Upper lobe of left lung (tissue), 6 donors: ENCODE measurements around the gene BMX. TPM values are rescaled to one million over a fixed set of nuclear protein-coding genes. Genes with fewer than 3 reads are reported as not detected.

Experiments used
- ATAC-seq, 2 donors: fragments of 200-7000 bp; cut with Tn5 transposase; one replicate each; pipeline ENCODE4 v1.9.1; 2022; ENCODE audit warnings: mild to moderate bottlenecking in 2 of 2, moderate library complexity in 2 of 2; ENCODE audit not compliant: low FRiP score in 2 of 2
- DNase-seq, 2 donors: peaks; one replicate each; pipeline ENCODE4 v3.0.0-alpha.2; 2019 to 2020
- H3K27ac ChIP-seq, 4 donors: fragments of 200-600 bp; sonication (generic); one replicate each; pipeline ENCODE4 v1.5.1; 2016 to 2019
- H3K27me3 ChIP-seq, 4 donors: fragments of 200-600 bp; sonication (generic); one replicate each; pipeline ENCODE4 v1.5.1; 2017 to 2019
- H3K36me3 ChIP-seq, 4 donors: fragments of 200-600 bp; sonication (generic); one replicate each; pipeline ENCODE4 v1.5.1; 2016 to 2019
- H3K4me1 ChIP-seq, 4 donors: fragments of 200-600 bp; sonication (generic); one replicate each; pipeline ENCODE4 v1.5.1; 2018 to 2019
- H3K4me3 ChIP-seq, 4 donors: fragments of 200-600 bp; sonication (generic); one replicate each; pipeline ENCODE4 v1.5.1; 2017 to 2019; ENCODE audit warnings: mild to moderate bottlenecking in 2 of 4, moderate library complexity in 1 of 4
- H3K9me3 ChIP-seq, 4 donors: fragments of 200-600 bp; sonication (generic); one replicate each; pipeline ENCODE4 v1.5.1; 2018 to 2019
- CTCF ChIP-seq, 6 experiments: fragments of 450-650 bp in 4 of 6; fragments of 200-600 bp in 2 of 6; sonication (generic) in 2 of 6; IDR thresholded peaks; one replicate each; pipeline ENCODE4 v1.5.1; 2016 to 2019; ENCODE audit warnings: antibody characterized with exemption in 6 of 6
- EP300 ChIP-seq, 4 donors: sonication (generic); formaldehyde crosslinking; IDR thresholded peaks; one replicate each; pipeline ENCODE4 v1.5.1; 2017; ENCODE audit warnings: antibody characterized with exemption in 4 of 4, control low read depth in 2 of 4
- POLR2A ChIP-seq, 4 donors: fragments of 450-650 bp; IDR thresholded peaks; one replicate each; pipeline ENCODE4 v1.5.1; 2016 to 2017; ENCODE audit warnings: antibody characterized with exemption in 4 of 4, mild to moderate bottlenecking in 2 of 4
- POLR2AphosphoS5 ChIP-seq, 2 donors: sonication (generic); formaldehyde crosslinking; IDR thresholded peaks; one replicate each; pipeline ENCODE4 v1.5.1; 2017; ENCODE audit warnings: antibody characterized with exemption in 2 of 2
- WGBS, 2 donors: methylation state at CpG; one replicate each; pipeline ENCODE4 v1.1.5; 2017 to 2018; 5-methylcytosine and 5-hydroxymethylcytosine counted together
- total RNA-seq, 6 donors: library from RNA; depleted of rRNA in 4 of 6; stranded (reverse); fragments of >200 nt in 4 of 6; gene quantifications; one replicate each; pipeline versions ENCODE4 v1.1.0 to v1.2.1, GENCODE V29; 2016 to 2021
- donor health status: DM: no; HTN: no; CAD: no; lungs with moderate emphysema.
- donor health status: DM: no; HTN: yes; CAD: no; lungs with severe emphysema.

The BMX gene
- total RNA-seq, 6 donors from 2014 or later: 1.3 to 4.2 (median 3.6) TPM; not detected in 2

- Histone ChIP-seq H3K9me3 (no peaks in the 10 kb centered on the region), H3K4me1 (peaks cover 0 to 4% (median 0%) of the 10 kb centered on the region in 4 donors), H3K4me3 (no peak overlapping the region), H3K27ac (peak overlapping the region in 1 of 4 donors; percentile 11), H3K27me3 (no peaks in the 10 kb centered on the region), H3K36me3 (no peaks in the 10 kb centered on the region)
- DNase-seq: no peak
- no peak for TF ChIP-seq POLR2AphosphoS5 (IDR thresholded peaks at IDR 0.05)
- TF ChIP-seq CTCF (IDR thresholded peaks at IDR 0.05): no peak
- no peak for TF ChIP-seq EP300 (IDR thresholded peaks at IDR 0.05)
- no peak for TF ChIP-seq POLR2A (IDR thresholded peaks at IDR 0.05)
- WGBS, 2 donors: 71 to 82% methylated on average over 5 of the region's 5 CpGs
- no peak for ATAC-seq
Measured at GRCh38 chrX:15475021-15475420, 25.6 kb upstream of the BMX start.

GRCh38 chrX:15475486-15475885, 25.1 kb upstream of the BMX start:
- Histone ChIP-seq H3K27ac (peak overlapping the region in 1 of 4 donors; percentile 11), H3K9me3 (no peaks in the 10 kb centered on the region), H3K4me1 (peaks cover 0 to 4% (median 0%) of the 10 kb centered on the region in 4 donors), H3K36me3 (no peaks in the 10 kb centered on the region), H3K27me3 (no peaks in the 10 kb centered on the region), H3K4me3 (no peak overlapping the region)
- WGBS, 2 donors: 68 to 86% methylated on average over 4 of the region's 4 CpGs
- TF ChIP-seq POLR2A (IDR thresholded peaks at IDR 0.05) (no peak), CTCF (IDR thresholded peaks at IDR 0.05) (no peak), POLR2AphosphoS5 (IDR thresholded peaks at IDR 0.05) (no peak), EP300 (IDR thresholded peaks at IDR 0.05) (no peak)
- DNase-seq (no peak), ATAC-seq (no peak)

- Histone ChIP-seq H3K27me3 (no peaks in the 10 kb centered on the region), H3K4me3 (no peak overlapping the region), H3K9me3 (no peaks in the 10 kb centered on the region), H3K4me1 (no peaks in the 10 kb centered on the region), H3K27ac (no peak overlapping the region), H3K36me3 (no peaks in the 10 kb centered on the region)
- DNase-seq (no peak), ATAC-seq (no peak)
- TF ChIP-seq EP300 (IDR thresholded peaks at IDR 0.05) (no peak), CTCF (IDR thresholded peaks at IDR 0.05) (no peak), POLR2AphosphoS5 (IDR thresholded peaks at IDR 0.05) (no peak), POLR2A (IDR thresholded peaks at IDR 0.05) (no peak)
- 85% methylated on average over 2 of the region's 2 CpGs for WGBS, 2 donors
Measured at GRCh38 chrX:15483891-15484290, 16.7 kb upstream of the BMX start.

- Histone ChIP-seq H3K27ac (peak overlapping the region in 3 of 4 donors; percentile 73 to 82 (median 76)), H3K9me3 (no peaks in the 10 kb centered on the region), H3K4me1 (no peaks in the 10 kb centered on the region), H3K4me3 (peak overlapping the region in 3 of 4 donors; percentile 39 to 58 (median 56)), H3K36me3 (no peaks in the 10 kb centered on the region), H3K27me3 (no peaks in the 10 kb centered on the region)
- WGBS, 2 donors: 78% methylated on average over 4 to 5 of the region's 5 CpGs
- DNase-seq: no peak
- ATAC-seq: no peak
- no peak for TF ChIP-seq POLR2A (IDR thresholded peaks at IDR 0.05)
- no peak for TF ChIP-seq CTCF (IDR thresholded peaks at IDR 0.05)
- no peak for TF ChIP-seq POLR2AphosphoS5 (IDR thresholded peaks at IDR 0.05)
- no peak for TF ChIP-seq EP300 (IDR thresholded peaks at IDR 0.05)
Measured at GRCh38 chrX:15492469-15492868, 8.1 kb upstream of the BMX start.
